NCI-H748 treated with DMSO at 0.1 percent for 48 hours (cell line): ENCODE data around the gene PLA2G15.

Experiments
- DNase-seq: peaks from one replicate; lab custom pipeline; 2025; lab: John Stamatoyannopoulos, UW

PLA2G15 gene

GRCh38 chr16:68253721-68254120 is 8.5 kb downstream of the PLA2G15 start:
- no peak for DNase-seq

- DNase-seq: no peak
These were observed 10.5 kb downstream of the PLA2G15 start for GRCh38 chr16:68255712-68256111.

GRCh38 chr16:68257251-68257905 is 12.2 kb downstream of the PLA2G15 start:
- DNase-seq: no peak

GRCh38 chr16:68257906-68258800 is 13.0 kb downstream of the PLA2G15 start:
- DNase-seq: no peak

- DNase-seq: no peak
These were observed 14.0 kb downstream of the PLA2G15 start for GRCh38 chr16:68259007-68259825.

GRCh38 chr16:68263559-68264127 is 18.5 kb downstream of the PLA2G15 start:
- DNase-seq: no peak

GRCh38 chr16:68264128-68265077 is 19.2 kb downstream of the PLA2G15 start, which contains the start of gene SLC7A6:
SLC7A6 (plus strand) TSS chr16:68264526; CDS start chr16:68274727, 10,201 bp downstream.
- no peak for DNase-seq

GRCh38 chr16:68265078-68265920 is 20.1 kb downstream of the PLA2G15 start:
- DNase-seq: no peak

- DNase-seq: no peak
These were observed 22.6 kb downstream of the PLA2G15 start for GRCh38 chr16:68267612-68268405.

- DNase-seq: no peak
These were observed 24.6 kb downstream of the PLA2G15 start for GRCh38 chr16:68269793-68270192.

GRCh38 chr16:68270353-68270752 is 25.2 kb downstream of the PLA2G15 start:
- no peak for DNase-seq

- no peak for DNase-seq
These were observed 27.5 kb downstream of the PLA2G15 start for GRCh38 chr16:68272507-68273209.

GRCh38 chr16:68273459-68273858 is 28.3 kb downstream of the PLA2G15 start:
- DNase-seq: no peak

GRCh38 chr16:68273896-68274295 is 28.7 kb downstream of the PLA2G15 start:
- no peak for DNase-seq

- DNase-seq: no peak
These were observed 29.3 kb downstream of the PLA2G15 start for GRCh38 chr16:68274441-68274840.

GRCh38 chr16:68275611-68276191 is 30.5 kb downstream of the PLA2G15 start:
- no peak for DNase-seq

GRCh38 chr16:68276223-68276622 is 31.1 kb downstream of the PLA2G15 start:
- no peak for DNase-seq
